IMR-90 (cell line): ENCODE measurements around the gene SLC25A25. TPM values are rescaled to one million over a fixed set of nuclear protein-coding genes. Genes with fewer than 3 reads are reported as not detected.

ENCODE experiments used
- ATAC-seq: fragments of 200-7000 bp; cut with Tn5 transposase; 2 replicates; pipeline ENCODE4 v1.9.1; 2020; ENCODE audit warnings: low read depth, mild to moderate bottlenecking, moderate library complexity
- BruUV-seq: library from RNA; stranded (reverse); fragments of 400-500 nt; replicated peaks from 2 replicates; lab custom pipeline; 2021; lab: Mats Ljungman, UMichigan
- CTCF ChIA-PET: fragments of 300-600 bp; formaldehyde crosslinking; extraction: SDS; loops from one replicate; lab custom pipeline; 2021; ENCODE audit warnings: antibody characterized with exemption; lab: Yijun Ruan, JAX
- POLR2A ChIA-PET: fragments of 300-600 bp; sonication (Branson Sonifier 250); formaldehyde crosslinking; loops from one replicate; lab custom pipeline; 2022; ENCODE audit warnings: antibody characterized with exemption; ENCODE audit not compliant: unreplicated experiment; lab: Charles Lee
- DNase-seq: peaks from one replicate; pipeline ENCODE4 v3.0.0; 2013
- H2AFZ ChIP-seq: replicated peaks from 2 replicates; pipeline ENCODE3; 2013; ENCODE audit warnings: low read length, mild to moderate bottlenecking; ENCODE audit not compliant: poor library complexity
- H2AK5ac ChIP-seq: 2 replicates; pipeline ENCODE4 v1.6.1; 2013; ENCODE audit warnings: low read depth, low read length, inconsistent platforms
- H2AK9ac ChIP-seq: replicated peaks from 2 replicates; pipeline ENCODE3; 2013; ENCODE audit warnings: mild to moderate bottlenecking, low read depth, low read length, moderate library complexity; ENCODE audit not compliant: poor library complexity
- H2BK120ac ChIP-seq: 2 replicates; pipeline ENCODE4 v1.6.1; 2013; ENCODE audit warnings: low read depth, low read length, inconsistent platforms
- H2BK15ac ChIP-seq: 3 replicates; pipeline ENCODE4 v1.6.1; 2013; ENCODE audit warnings: low read depth, low read length, inconsistent platforms
- H2BK20ac ChIP-seq: 2 replicates; pipeline ENCODE4 v1.6.1; 2013; ENCODE audit warnings: low read depth, mild to moderate bottlenecking, inconsistent platforms, low read length, moderate library complexity
- H2BK5ac ChIP-seq: 2 replicates; pipeline ENCODE4 v1.6.1; 2013; ENCODE audit warnings: mild to moderate bottlenecking, low read depth, low read length, inconsistent platforms; ENCODE audit not compliant: poor library complexity, severe bottlenecking
- H3K14ac ChIP-seq: replicated peaks from 2 replicates; pipeline ENCODE4 v1.6.1; 2013; ENCODE audit warnings: low read depth, low read length, inconsistent platforms
- H3K18ac ChIP-seq: 2 replicates; pipeline ENCODE4 v1.6.1; 2013; ENCODE audit warnings: low read depth, low read length, control low read depth
- H3K23ac ChIP-seq: 2 replicates; pipeline ENCODE4 v1.6.1; 2013; ENCODE audit warnings: low read depth, low read length, inconsistent platforms
- H3K27ac ChIP-seq: 2 replicates; pipeline ENCODE4 v1.5.1; 2013; ENCODE audit warnings: mild to moderate bottlenecking, control low read depth, low read length; ENCODE audit not compliant: insufficient read depth
- H3K27me3 ChIP-seq: 2 replicates; pipeline ENCODE4 v1.6.1; 2013; ENCODE audit warnings: low read length; ENCODE audit not compliant: control insufficient read depth, insufficient read depth
- H3K36me3 ChIP-seq: 2 replicates; pipeline ENCODE4 v1.6.1; 2013; ENCODE audit warnings: low read length, mixed read lengths; ENCODE audit not compliant: control insufficient read depth, insufficient read depth
- H3K4ac ChIP-seq: 2 replicates; pipeline ENCODE4 v1.6.1; 2013; ENCODE audit warnings: low read depth, low read length, inconsistent platforms
- H3K4me1 ChIP-seq: 2 replicates; pipeline ENCODE4 v1.6.1; 2013; ENCODE audit warnings: low read length, mixed read lengths; ENCODE audit not compliant: control insufficient read depth, insufficient read depth
- H3K4me2 ChIP-seq: 2 replicates; pipeline ENCODE4 v1.6.1; 2013; ENCODE audit warnings: low read depth, mild to moderate bottlenecking, control low read depth, low read length, moderate library complexity
- H3K4me3 ChIP-seq: 2 replicates; pipeline ENCODE4 v1.5.1; 2013; ENCODE audit warnings: low read depth, mild to moderate bottlenecking, control low read depth, low read length, moderate library complexity; ENCODE audit not compliant: insufficient read depth
- H3K56ac ChIP-seq: 2 replicates; pipeline ENCODE4 v1.6.1; 2013; ENCODE audit warnings: low read length, inconsistent platforms; ENCODE audit not compliant: insufficient read depth; ENCODE audit errors: extremely low read depth
- H3K79me1 ChIP-seq, 2 experiments: 2 replicates each; pipeline ENCODE4 v1.6.1; 2013; ENCODE audit warnings: low read length in 2 of 2, inconsistent platforms in 1 of 2, low read depth in 1 of 2
- H3K9ac ChIP-seq: 2 replicates; pipeline ENCODE4 v1.6.1; 2013; ENCODE audit warnings: low read depth, low read length, control low read depth
- H3K9me1 ChIP-seq: 2 replicates; pipeline ENCODE4 v1.6.1; 2013; ENCODE audit warnings: low read length, inconsistent platforms; ENCODE audit not compliant: insufficient read depth
- H3K9me3 ChIP-seq: 2 replicates; pipeline ENCODE4 v1.6.1; 2013; ENCODE audit warnings: low read length; ENCODE audit not compliant: control insufficient read depth, insufficient read depth
- H4K20me1 ChIP-seq: 2 replicates; pipeline ENCODE4 v1.6.1; 2013; ENCODE audit warnings: low read length, inconsistent platforms; ENCODE audit not compliant: insufficient read depth
- H4K5ac ChIP-seq: 2 replicates; pipeline ENCODE4 v1.6.1; 2013; ENCODE audit warnings: mild to moderate bottlenecking, low read depth, low read length, control low read depth
- H4K8ac ChIP-seq, 2 experiments: 2 replicates each; pipeline ENCODE4 v1.6.1; 2013; ENCODE audit warnings: low read depth in 2 of 2, low read length in 2 of 2, control low read depth in 1 of 2, inconsistent platforms in 1 of 2
- H4K91ac ChIP-seq: 2 replicates; pipeline ENCODE4 v1.6.1; 2013; ENCODE audit warnings: low read depth, low read length, inconsistent platforms; ENCODE audit not compliant: insufficient read depth
- BHLHE40 ChIP-seq: fragments of 150-350 bp; IDR thresholded peaks from 2 replicates; pipeline ENCODE4 v1.6.1; 2016; ENCODE audit warnings: mild to moderate bottlenecking, low read depth, low read length
- FOS ChIP-seq: fragments of 150-350 bp; IDR thresholded peaks from 2 replicates; pipeline ENCODE4 v1.6.1; 2016; ENCODE audit warnings: low read depth, low read length
- MAZ ChIP-seq: IDR thresholded peaks from 2 replicates; pipeline ENCODE4 v1.6.1; 2012; ENCODE audit warnings: low read depth, mild to moderate bottlenecking, low read length, improper control_type of control experiment, moderate library complexity, borderline replicate concordance
- NFE2L2 ChIP-seq: fragments of 150-350 bp; IDR thresholded peaks from 2 replicates; pipeline ENCODE4 v1.6.1; 2016; ENCODE audit warnings: low read depth, mild to moderate bottlenecking, low read length
- RAD21 ChIP-seq: IDR thresholded peaks from 2 replicates; pipeline ENCODE4 v1.6.1; 2012; ENCODE audit warnings: low read length, improper control_type of control experiment
- SMC3 ChIP-seq: fragments of 150-350 bp; IDR thresholded peaks from 2 replicates; pipeline ENCODE4 v1.6.1; 2016; ENCODE audit warnings: low read depth, mild to moderate bottlenecking, antibody characterized with exemption, low read length, moderate library complexity
- WGBS, 2 experiments: methylation state at CpG; one replicate each; pipeline versions ENCODE4 v1.1.5 to v1.1.7; 2013; ENCODE audit warnings: missing lambda C conversion rate in 2 of 2; ENCODE audit not compliant: insufficient read length in 1 of 2; ENCODE audit errors: extremely low coverage in 2 of 2; 5-methylcytosine and 5-hydroxymethylcytosine counted together
- dilution Hi-C: fragments of 300-500 bp; cut with HindIII; formaldehyde crosslinking; loops from one replicate; pipeline ENCODE4 v1.14.3; 2018; ENCODE audit warnings: low sequenced_read_pairs; ENCODE audit not compliant: unreplicated experiment
- in situ Hi-C: fragments of 300-500 bp; cut with MboI; formaldehyde crosslinking; loops from 3 replicates; pipeline ENCODE4 v1.14.3; 2019; ENCODE audit warnings: low sequenced_read_pairs, inconsistent platforms, mixed read lengths
- intact Hi-C: fragments of 100-400 bp; cut with micrococcal nuclease; formaldehyde crosslinking; loops from 2 replicates; pipeline ENCODE4 v1.10.0; 2022
- polyA plus RNA-seq, 3 experiments: library from polyadenylated mRNA; depleted of rRNA; stranded (reverse); fragments of >200 nt; gene quantifications; 2 replicates each; pipeline ENCODE4 v1.2.3, GENCODE V29; 2012; ENCODE audit warnings: low replicate concordance in 1 of 3
- total RNA-seq: library from RNA; depleted of rRNA; stranded (reverse); fragments of >200 nt; gene quantifications from 2 replicates; pipeline ENCODE4 v1.2.3, GENCODE V29; 2012
- TF ChIP-seq, protein P1 (sequence below): fragments of 150-350 bp; IDR thresholded peaks from 2 replicates; pipeline ENCODE4 v1.6.1; 2016; ENCODE audit warnings: low read depth, mild to moderate bottlenecking, low read length, moderate library complexity, borderline replicate concordance

SLC25A25 gene
- total and polyA plus RNA-seq, 2 of the 4 experiments (the other 2 are of a cell fraction): 14.0 to 17.9 TPM

DNA sequence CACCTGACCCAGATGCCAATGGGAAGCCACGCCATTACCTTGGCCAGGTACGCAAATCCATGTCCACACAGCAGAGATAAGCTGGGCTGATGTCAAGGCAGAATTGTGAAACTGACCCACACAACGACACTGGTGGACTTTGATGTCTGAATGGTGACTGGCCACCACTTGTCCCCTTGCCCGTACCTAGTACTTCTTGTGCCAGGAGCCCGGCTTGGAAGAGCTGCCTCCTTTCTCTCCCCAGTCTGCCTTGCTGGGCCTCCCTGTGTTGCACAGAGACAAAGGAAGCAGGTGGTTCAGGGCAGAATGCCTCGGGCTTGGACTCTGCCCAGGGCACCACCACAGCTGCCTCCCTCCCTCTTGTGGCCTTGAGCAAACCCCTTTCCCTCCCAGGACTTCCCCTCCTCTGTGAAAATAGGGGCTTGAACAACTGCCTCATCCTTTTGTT is 36.2 kb downstream of the SLC25A25 start:
- Histone ChIP-seq H3K27me3 (no peaks in the 10 kb centered on the region), H3K56ac (no peak overlapping the region), H2BK5ac (no peak overlapping the region), H3K4ac (no peak overlapping the region), H3K79me1 (peaks cover 20 to 71% of the 10 kb centered on the region in 2 experiments), H2AK5ac (no peak overlapping the region), H3K14ac (no peak overlapping the region), H3K4me3 (no peak overlapping the region), H3K9me1 (peaks cover 19% of the 10 kb centered on the region; the same call in 1 of the 2 replicates), H4K5ac (no peak overlapping the region), H2BK20ac (no peak overlapping the region), H3K18ac (no peak overlapping the region), H3K9me3 (no peaks in the 10 kb centered on the region), H3K9ac (no peak overlapping the region), H4K20me1 (peaks cover 44% of the 10 kb centered on the region), H2AK9ac (no peak overlapping the region), H2BK15ac (no peak overlapping the region), H3K4me2 (no peak overlapping the region), H4K91ac (no peak overlapping the region), H2AFZ (no peak overlapping the region), H4K8ac (no peak overlapping the region; a peak in 1 of 4 replicates), H3K4me1 (peaks cover 17% of the 10 kb centered on the region), H3K27ac (no peak overlapping the region), H3K36me3 (peaks cover 71% of the 10 kb centered on the region), H3K23ac (no peak overlapping the region), H2BK120ac (no peak overlapping the region)
- intact Hi-C loops: no loop called here
- ATAC-seq (no peak), DNase-seq (no peak)
- no peak for TF ChIP-seq FOS
- TF ChIP-seq BHLHE40: no peak
- TF ChIP-seq MAZ: no peak
- TF ChIP-seq, protein P1, sequence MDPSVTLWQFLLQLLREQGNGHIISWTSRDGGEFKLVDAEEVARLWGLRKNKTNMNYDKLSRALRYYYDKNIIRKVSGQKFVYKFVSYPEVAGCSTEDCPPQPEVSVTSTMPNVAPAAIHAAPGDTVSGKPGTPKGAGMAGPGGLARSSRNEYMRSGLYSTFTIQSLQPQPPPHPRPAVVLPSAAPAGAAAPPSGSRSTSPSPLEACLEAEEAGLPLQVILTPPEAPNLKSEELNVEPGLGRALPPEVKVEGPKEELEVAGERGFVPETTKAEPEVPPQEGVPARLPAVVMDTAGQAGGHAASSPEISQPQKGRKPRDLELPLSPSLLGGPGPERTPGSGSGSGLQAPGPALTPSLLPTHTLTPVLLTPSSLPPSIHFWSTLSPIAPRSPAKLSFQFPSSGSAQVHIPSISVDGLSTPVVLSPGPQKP: no peak
- no peak for TF ChIP-seq SMC3
- no peak for TF ChIP-seq RAD21
- no peak for TF ChIP-seq NFE2L2
- dilution Hi-C loops: no loop called here
- ChIA-PET CTCF (no interaction called here), POLR2A (no interaction called here)
- 93% methylated on average over 4 of the region's 6 CpGs; no CpG with 5 or more reads in 1 of the 2 experiments for WGBS, 2 experiments
- BruUV-seq: no TSS peak
- in situ Hi-C loops: no loop called here
